Cardiac fibroblast (primary cell): ENCODE data around the gene MTF1.
A peak's percentile ranks its signal among the peaks of the same experiment; 100 is the strongest.
"Not testable (repeated sequence)": the region's sequence is repeated elsewhere in the genome, so short reads cannot be mapped to it uniquely, and the experiment has no call there.

Experiments used
- DNase-seq, 2 donors: peaks; one replicate each; pipeline versions ENCODE4 v3.0.0 to v3.0.0-alpha.2; 2010; ENCODE audit warnings: low read depth in 2 of 2
- H3K4me3 ChIP-seq, 2 donors: replicated peaks in 1 of 2; 1 replicate in 1 of 2; 2 replicates in 1 of 2; pipeline ENCODE4 v1.5.1; 2011; ENCODE audit warnings: low read depth in 2 of 2, low read length in 2 of 2, mild to moderate bottlenecking in 2 of 2, moderate library complexity in 1 of 2
- CTCF ChIP-seq: IDR thresholded peaks from one replicate; pipeline ENCODE4 v1.5.1; 2011; ENCODE audit warnings: low read depth, mild to moderate bottlenecking, low read length, inconsistent platforms

Gene MTF1

DNA sequence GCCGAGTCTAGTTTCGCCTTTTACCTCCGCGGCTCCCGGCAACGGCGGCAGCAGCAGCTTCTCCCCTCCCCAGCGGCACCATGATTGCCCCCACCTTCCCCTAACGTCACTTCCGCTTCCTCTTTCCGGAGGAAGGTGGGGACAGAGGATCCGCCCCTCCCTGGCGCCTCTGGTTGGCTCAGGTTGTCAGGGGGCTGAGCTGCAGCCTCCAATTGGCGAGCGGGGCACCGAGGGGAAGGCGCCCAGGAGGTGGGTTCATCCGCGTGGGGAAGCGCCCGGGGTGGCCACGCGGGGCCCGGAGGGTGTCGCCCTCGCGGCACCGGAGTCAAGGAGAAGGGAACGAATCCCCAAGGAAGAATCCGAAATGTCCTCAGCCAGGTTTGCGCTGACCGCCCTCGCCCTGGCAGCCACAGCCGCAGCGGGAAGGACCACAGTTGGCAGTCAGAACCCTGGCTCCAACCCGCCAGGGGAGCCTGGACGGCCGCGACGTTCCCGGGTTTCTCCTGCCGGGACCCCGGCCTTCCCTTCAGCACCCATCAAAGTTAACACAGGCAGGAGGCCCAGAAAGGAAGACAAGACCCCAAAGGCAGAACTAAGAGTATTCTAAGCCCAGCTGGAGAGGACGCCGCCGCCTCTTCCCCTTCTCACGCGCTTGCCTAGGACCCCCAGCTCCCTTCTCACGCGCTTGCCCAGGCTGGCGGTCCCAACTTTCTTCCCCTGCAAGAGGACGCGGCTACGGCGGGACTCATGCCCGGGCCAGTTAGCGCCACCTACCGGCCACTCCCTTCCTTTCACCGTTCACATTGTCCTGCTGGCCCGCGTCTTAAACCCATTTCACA lies at the start of gene MTF1:
Gene MTF1 (minus strand): TSS at position 86 of the 839 bp plus-strand sequence. CDS start 1,934 bp downstream, outside the sequence.
- TF ChIP-seq CTCF, result peak; percentile 87
- DNase-seq, result peak; percentile 96 to 97
- H3K4me3 ChIP-seq, result peak within 1 kb of the TSS; percentile 89 to 93

DNA sequence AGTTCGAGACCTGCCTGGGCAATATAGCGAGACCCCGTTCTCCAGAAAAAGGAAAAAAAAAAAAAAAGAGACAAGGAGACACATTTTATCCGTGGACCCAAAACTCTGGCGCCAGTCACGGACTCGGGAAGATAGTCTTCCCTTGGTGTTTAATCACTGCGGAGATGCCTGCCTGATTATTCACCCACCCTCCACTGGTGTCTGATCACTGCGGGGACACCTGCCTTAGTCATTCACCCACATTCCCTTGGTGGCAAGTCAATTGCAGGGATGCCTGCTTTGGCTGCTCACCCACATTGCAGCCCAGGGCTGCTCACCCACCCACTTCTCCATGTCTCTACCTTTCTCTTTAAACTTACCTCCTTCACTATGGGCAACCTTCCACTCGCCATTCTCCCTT lies 49.1 kb upstream of the MTF1 start:
- DNase-seq, H3K4me3 ChIP-seq: not testable (repeated sequence)

DNA sequence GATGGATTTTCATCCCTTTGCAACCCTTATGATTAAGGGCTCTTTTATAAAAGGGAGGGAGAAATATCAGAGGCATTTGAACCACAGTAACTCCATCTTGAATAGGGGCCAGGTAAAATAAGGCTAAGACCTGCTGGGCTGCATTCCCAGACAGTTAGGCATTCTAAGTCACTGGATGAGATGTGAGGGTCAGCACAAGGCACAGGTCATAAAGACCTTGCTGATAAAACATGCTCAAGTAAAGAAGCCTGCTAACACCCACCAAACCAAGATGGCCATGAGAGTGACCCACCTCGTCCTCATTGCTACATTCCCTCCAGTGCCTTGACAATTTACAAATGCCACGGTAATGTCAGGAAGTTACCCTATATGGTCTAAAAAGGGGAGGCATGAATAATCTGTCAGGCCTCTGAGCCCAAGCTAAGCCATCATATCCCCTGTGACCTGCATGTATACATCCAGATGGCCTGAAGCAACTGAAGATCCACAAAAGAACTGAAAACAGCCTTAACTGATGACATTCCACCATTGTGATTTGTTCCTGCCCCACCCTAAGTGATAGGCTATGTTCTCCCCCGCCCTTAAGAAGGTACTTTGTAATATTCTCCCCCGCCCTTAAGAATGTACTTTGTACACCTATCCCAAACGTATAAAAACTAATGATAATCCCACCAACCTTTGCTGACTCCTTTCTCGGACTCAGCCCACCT lies 48.2 kb upstream of the MTF1 start:
- not testable (repeated sequence) for H3K4me3 ChIP-seq, DNase-seq

DNA sequence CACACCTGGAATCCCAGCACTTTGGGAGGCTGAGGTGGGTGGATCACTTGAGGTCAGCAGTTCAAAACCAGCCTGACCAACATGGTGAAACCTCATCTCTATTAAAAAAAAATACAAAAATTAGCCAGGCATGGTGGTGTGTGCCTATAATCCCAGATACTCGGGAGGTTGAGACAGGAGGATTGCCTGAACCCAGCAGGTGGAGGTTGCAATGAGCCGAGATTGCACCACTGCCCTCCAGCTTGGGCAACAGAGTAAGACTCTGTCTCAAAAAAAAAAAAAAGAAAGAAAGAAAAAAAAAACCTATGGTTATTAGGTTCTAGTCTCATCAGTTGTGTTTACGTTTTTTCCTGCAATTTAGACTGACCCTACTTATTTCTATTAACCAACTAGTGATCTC lies 47.2 kb upstream of the MTF1 start:
- not testable (repeated sequence) for DNase-seq, H3K4me3 ChIP-seq

GRCh38 chr1:37905727-37906126 lies 46.3 kb upstream of the MTF1 start:
- TF ChIP-seq CTCF, result no peak
- no peak for DNase-seq

DNA sequence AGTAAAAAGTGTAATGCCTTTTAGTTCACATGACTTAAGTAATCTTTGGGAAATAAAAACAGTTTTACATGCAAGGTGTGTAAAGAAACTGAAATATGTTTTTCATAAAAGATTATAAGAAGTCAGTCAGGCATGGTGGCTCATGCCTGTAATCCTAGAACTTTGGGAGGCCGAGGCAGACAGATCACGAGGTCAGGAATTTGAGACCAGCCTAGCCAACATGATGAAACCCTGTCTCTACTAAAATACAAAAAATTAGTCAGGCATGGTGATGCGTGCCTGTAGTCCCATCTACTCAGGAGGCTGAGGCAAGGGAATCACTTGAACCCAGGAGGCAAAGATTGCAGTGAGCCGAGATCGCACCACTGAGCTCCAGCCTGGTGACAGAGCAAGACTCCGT lies 44.5 kb upstream of the MTF1 start:
- H3K4me3 ChIP-seq, result not testable (repeated sequence)
- DNase-seq, result peak in 1 of 2 donors; percentile 44

More at GRCh38 chr1:37905727-37906126, 46.3 kb upstream of the MTF1 start:
- no peak overlapping the region for H3K4me3 ChIP-seq

GRCh38 chr1:37902983-37903382 lies 43.6 kb upstream of the MTF1 start:
- no peak for DNase-seq
- H3K4me3 ChIP-seq, result no peak overlapping the region
- no peak for TF ChIP-seq CTCF

DNA sequence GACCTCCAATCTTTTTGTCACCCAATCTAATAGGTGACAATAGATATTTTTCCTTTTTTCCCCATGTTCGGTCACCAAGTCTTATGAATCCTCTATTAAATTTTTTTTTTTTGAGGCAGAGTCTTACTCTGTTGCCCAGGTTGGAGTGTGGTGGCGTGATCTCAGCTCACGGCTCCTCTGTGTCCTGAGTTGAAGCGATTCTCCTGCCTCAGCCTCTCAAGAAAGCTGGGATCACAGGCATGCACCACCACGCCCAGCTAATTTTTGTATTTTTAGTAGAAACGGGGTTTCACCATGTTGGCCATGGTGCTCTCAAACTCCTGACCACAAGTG lies 42.5 kb upstream of the MTF1 start:
- no peak overlapping the region for H3K4me3 ChIP-seq
- DNase-seq, result no peak
- no peak for TF ChIP-seq CTCF
